Activated T-cell treated with anti-CD3 and anti-CD28 coated beads for 1 hour (primary cell): ENCODE data around the gene CINP.
"Not testable (repeated sequence)": the region's sequence is repeated elsewhere in the genome, so short reads cannot be mapped to it uniquely, and the experiment has no call there.

Experiments used
- DNase-seq: peaks from one replicate; pipeline ENCODE4 v3.0.0-alpha.2; 2020; ENCODE audit warnings: low read depth

CINP gene

GRCh38 chr14:102353126-102353619, 9.5 kb downstream of the CINP start:
- no peak for DNase-seq

- DNase-seq, result no peak
Measured at GRCh38 chr14:102352213-102352612, 10.5 kb downstream of the CINP start.

DNA sequence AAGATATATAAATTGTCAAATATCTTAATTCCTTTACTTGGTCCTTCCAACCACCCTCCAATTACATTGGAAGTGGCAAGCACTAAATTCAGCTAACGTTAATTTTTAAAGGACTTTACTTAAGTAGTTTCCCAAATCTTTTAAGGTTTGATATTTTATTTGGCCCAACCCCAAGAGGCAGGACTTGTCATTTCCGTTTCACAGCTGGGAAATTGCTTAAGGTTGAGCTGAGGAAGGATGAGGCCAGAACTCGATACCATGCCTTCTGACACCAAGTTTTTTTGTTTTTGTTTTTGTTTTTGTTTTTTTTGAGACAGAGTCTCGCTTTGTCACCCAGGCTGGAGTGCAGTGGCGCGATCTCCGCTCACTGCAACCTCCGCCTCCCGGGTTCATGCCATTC, 11.1 kb downstream of the CINP start:
- DNase-seq, result not testable (repeated sequence)

GRCh38 chr14:102351023-102351422, 11.7 kb downstream of the CINP start:
- DNase-seq, result no peak

DNA sequence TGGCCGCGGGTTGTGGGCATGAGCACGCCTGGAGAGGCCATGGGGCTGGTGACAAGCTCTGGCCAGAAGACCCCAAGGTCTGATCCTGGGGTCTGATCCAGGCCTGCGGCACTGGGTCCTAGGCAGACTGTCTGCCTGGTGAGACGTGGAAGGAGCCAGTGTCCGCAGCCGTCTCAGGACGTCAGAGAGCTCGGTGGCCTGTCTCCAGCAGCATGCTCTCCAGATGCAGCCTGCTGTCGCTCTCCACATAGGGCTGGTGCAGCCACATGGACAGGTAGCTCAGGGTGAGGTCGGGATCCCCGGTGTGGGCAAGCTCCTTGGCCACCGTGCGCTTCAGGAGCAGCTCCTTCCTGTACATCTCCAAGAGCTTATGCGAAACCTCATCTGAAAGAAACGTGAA, 14.3 kb downstream of the CINP start:
- no peak for DNase-seq

DNA sequence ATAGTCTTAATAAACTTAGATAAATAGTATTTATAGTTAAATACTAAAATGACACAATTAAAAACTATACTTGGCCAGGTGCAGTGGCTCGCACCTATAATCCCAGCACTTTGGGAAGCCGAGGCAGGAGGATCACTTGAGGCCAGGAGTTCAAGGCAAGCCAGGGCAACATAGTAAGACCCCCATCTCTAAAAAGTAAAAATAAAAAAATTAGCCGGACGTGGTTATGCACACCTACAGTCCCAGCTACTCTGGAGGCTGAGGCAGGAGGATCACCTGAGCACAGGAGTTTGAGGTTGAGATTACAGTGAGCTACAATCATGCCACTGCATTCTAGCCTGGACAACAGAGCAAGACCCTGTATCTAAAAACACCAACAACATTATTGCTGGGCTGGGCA, 16.0 kb downstream of the CINP start:
- DNase-seq, result no peak

GRCh38 chr14:102345232-102345631, 17.5 kb downstream of the CINP start:
- no peak for DNase-seq

GRCh38 chr14:102344485-102344884, 18.2 kb downstream of the CINP start:
- DNase-seq, result no peak

GRCh38 chr14:102344084-102344483, 18.6 kb downstream of the CINP start:
- no peak for DNase-seq

DNA sequence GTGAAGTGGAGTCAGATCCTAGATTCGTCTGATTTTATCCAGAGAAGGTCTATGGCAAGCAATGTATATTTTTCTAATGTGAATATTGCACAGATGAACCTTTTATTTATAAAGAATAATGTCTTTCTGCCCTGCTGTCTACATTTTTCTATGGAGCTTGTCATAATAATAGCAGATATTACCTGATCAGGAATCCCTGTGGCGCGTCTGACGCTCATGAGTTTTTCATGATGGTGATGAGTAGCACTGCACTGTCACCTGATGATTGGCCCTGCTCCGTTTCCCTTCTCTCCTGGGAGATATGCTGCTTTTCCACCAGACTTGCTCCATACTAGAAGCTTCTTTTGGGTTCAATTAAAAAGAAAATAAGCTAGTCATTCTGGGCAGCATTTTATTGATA, 20.5 kb downstream of the CINP start:
- no peak for DNase-seq

DNA sequence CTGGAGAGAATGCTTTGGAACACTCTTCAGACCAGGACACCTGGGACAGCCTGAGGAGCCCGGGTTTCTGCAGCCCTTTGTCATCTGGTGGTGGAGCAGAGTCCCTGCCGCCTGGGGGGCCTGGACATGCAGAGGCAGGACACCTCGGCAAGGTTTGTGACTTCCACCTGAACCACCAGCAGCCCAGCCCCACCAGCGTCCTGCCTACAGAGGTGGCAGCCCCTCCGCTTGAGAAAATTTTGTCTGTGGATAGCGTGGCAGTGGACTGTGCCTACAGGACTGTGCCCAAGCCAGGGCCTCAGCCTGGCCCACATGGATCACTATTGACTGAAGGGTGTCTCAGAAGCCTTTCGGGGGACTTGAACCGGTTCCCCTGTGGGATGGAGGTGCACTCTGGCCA, 21.1 kb downstream of the CINP start:
- DNase-seq, result no peak

DNA sequence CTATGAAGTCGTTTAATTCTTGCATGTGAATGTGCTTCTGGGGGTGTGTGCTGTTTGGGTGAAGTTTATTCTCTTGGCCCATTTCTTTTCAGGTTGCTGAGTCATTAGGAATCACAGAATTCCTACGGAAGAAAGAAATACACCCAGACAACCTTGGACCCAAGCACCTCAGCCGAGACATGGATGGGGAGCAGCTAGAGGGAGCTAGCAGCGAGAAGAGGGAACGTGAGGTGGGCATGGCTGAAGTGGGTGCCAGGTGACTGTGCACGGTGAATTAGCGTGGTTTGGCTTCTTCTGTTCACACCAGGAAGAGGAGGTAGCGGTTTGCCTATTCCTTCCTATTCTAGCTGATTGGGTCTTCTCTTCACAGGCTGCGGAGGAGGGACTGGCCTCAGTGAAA, 24.0 kb downstream of the CINP start:
- DNase-seq, result no peak

GRCh38 chr14:102335163-102335562, 27.5 kb downstream of the CINP start:
- no peak for DNase-seq

DNA sequence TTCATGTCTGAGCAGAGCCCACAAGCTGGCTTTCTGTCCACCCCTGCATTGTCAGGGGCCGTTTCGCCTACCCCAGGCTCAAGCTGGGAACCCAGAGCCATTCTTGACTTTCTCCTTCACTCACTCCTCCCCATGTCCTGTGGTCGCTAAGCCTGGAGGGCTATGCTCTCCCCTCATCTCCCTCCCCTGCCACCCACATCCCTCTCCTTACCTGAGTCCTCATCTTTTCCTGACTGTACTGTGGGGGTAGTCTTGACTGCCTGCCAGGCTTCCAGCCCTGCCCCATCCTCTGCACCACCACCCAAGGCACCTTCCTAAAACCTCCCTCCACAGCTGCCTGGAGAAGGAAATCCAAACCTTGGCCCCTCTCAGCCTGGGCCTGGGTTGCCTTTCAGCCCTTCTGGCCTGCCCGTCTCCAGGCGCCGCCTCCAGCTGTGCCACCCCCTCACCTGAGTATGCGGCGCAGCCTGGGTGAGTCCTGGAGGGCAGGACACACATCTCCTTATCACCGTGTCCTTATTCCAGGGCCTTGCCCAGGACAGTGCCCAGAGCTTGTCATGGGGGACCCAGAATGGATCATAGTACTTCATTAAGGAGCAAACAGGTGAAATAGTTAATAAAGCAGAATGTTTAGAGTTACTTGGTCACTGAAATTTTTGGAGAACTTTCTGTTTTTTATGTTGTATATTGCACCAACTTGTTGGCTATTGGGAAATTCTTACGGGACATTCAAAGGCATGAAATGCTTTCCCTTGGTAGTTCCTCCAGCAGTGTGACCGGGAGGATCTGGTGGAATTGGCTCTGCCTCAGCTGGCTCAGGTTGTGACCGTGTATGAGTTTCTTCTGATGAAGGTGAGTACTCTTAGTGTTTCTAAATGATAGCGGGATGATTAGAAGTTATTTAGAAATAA, 28.6 kb downstream of the CINP start:
- no peak for DNase-seq

GRCh38 chr14:102333390-102333789, 29.3 kb downstream of the CINP start:
- DNase-seq, result no peak

GRCh38 chr14:102330806-102331205, 31.9 kb downstream of the CINP start:
- no peak for DNase-seq

DNA sequence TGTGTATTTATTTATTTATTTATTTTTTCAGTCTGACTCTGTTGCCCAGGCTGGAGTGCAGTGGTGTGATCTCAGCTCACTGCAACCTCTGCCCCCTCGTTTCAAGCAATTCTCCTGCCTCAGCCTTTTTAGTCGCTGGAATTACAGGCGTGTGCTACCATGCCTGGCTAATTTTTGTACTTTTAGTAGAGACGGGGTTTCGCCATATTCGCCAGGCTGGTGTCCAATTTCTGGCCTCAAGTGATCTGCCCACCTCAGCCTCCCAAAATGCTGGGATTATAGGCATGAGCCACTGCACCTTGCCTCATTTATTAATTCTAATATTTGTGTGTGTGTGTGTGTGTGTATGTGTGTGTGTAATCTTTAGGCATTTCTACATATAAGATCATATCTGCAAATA, 33.3 kb downstream of the CINP start:
- DNase-seq, result not testable (repeated sequence)

- DNase-seq, result no peak
Measured at GRCh38 chr14:102326583-102326982, 36.1 kb downstream of the CINP start.

DNA sequence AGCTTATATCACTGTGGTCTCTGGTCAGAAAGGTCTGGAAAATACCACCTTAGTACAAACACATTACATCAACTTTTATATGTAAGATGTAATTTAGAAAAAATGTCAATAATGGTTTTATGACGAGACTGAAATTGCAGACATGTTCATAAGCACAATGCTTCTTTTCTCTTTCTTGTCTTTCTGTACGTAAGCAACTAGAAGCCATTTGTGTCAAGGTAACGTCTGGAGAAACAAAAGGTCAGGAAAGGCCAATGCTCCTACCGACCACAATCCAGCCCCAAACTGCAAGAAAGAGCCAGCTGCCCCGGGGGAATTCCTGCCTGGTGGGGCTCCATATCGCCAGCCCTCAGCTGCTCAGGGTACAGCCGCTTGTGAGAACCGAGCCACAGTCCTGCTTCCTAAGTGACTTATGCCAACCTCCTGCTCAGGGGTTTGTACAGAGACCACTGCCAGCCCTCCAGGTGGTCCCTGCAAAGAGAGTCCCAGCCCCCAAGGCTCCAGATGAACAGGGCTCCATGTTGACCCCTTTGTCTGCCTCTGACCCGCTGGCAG, 36.8 kb downstream of the CINP start:
- DNase-seq, result no peak

- no peak for DNase-seq
Measured at GRCh38 chr14:102323102-102323501, 39.6 kb downstream of the CINP start.

DNA sequence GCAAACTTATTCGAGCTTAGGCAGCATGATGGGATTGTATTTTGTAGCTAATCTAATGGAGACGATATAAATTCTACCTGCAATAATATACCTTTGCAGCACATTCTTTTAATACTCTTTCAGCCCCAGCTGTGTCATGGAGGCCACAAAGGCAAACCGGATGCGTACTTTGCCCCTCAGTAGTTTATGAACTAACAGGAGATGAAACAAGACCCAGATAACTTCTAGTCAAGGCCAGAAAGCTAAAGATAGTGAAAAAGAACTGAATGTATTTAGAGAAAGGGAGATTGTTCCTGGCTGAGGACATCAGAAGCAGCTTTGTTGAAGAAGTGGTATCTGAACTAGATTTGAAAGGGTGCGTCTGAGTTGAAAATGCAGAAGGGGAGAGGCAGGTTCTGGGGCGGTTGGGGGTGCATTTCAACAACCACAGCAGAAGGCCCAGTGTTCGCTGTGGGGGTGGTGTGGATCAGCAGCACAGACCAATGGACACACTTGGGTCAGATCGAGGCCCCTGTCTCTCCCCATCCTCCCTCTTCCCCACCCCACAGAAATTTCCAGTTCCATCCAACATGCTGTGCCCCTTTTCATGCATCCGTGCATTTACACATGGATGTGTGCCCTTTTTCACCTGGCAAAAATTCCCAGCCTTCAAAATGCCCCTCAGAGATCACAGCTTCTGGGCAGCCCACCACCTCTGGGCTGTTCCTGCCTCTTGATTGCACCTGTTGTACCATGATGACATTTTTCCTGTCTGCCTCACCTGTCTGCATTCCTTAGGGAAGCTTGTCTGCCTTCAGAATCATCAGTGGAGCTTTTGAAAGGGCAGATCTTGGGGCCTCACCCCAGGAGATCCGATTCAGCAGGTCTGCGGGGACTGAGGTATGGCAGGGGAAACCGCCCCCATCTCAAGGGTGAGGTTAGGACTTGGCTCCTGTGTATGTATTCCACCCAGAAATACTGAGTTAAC, 41.0 kb downstream of the CINP start:
- DNase-seq, result no peak

GRCh38 chr14:102320671-102321455, 41.8 kb downstream of the CINP start:
- no peak for DNase-seq
